ENCODE measurements around the gene INSYN2B.

DNA sequence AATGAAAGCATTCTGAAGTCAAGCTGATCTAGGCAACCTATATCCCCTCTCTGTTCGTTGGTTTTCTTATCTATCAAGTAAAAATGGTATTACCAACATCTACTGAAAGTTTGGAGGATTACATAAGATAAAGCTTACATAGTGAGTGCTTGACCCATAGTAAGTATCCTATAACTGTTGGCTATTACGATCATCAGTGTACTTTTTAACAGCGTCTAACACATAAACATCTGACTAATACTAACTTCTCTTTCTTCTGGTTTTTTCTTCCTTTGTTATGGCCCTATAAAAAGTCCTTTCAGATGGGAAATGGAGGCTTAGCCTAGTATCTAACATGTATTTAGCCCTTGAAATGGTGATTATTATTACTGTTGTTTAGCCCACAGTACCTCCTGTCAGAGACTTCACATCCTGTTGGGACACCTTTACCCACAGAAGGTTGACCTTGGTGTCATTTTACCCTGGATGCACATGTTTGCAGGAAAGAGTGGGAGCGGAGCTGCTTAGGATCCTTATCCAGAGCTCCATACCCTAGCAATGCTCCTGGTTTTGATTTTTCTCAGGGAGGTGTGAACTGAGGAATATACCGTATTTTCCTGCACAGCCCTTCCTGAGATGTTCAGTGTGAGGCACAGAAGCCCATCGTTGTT, 6.0 kb downstream of the INSYN2B start:
- TF ChIP-seq, protein P1, sequence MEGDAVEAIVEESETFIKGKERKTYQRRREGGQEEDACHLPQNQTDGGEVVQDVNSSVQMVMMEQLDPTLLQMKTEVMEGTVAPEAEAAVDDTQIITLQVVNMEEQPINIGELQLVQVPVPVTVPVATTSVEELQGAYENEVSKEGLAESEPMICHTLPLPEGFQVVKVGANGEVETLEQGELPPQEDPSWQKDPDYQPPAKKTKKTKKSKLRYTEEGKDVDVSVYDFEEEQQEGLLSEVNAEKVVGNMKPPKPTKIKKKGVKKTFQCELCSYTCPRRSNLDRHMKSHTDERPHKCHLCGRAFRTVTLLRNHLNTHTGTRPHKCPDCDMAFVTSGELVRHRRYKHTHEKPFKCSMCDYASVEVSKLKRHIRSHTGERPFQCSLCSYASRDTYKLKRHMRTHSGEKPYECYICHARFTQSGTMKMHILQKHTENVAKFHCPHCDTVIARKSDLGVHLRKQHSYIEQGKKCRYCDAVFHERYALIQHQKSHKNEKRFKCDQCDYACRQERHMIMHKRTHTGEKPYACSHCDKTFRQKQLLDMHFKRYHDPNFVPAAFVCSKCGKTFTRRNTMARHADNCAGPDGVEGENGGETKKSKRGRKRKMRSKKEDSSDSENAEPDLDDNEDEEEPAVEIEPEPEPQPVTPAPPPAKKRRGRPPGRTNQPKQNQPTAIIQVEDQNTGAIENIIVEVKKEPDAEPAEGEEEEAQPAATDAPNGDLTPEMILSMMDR (IDR thresholded peaks at IDR 0.05), result no peak
- TF ChIP-seq EZH2 (IDR thresholded peaks at IDR 0.05; ENCODE audit: borderline replicate concordance, insufficient read depth, low read depth, low read length, poor library complexity, severe bottlenecking), result no peak

Data from B cell (primary cell).